Heart right ventricle (tissue), 16 donors: ENCODE data around the gene ZSWIM5. TPM values are rescaled to one million over a fixed set of nuclear protein-coding genes. Genes with fewer than 3 reads are reported as not detected.
"Not testable (repeated sequence)": the region's sequence is repeated elsewhere in the genome, so short reads cannot be mapped to it uniquely, and the experiment has no call there.

Source experiments
- ATAC-seq, 8 donors: fragments of 200-7000 bp; cut with Tn5 transposase; one replicate each; pipeline ENCODE4 v1.9.1; 2020; ENCODE audit warnings: mild to moderate bottlenecking in 8 of 8, moderate library complexity in 8 of 8, moderate number of reproducible peaks in 1 of 8
- DNase-seq, 2 donors: peaks; one replicate each; pipeline ENCODE4 v3.0.0-alpha.2; 2020
- H3K27ac ChIP-seq, 10 donors: fragments of 200-600 bp; sonication (generic) in 2 of 10; one replicate each; pipeline versions ENCODE4 v1.5.0 to v1.8.0; 2020 to 2022; ENCODE audit warnings: mild to moderate bottlenecking in 3 of 10
- H3K27me3 ChIP-seq, 7 donors: fragments of 200-600 bp; one replicate each; pipeline ENCODE4 v1.8.0; 2021 to 2022; ENCODE audit warnings: mild to moderate bottlenecking in 2 of 7
- H3K36me3 ChIP-seq, 9 donors: fragments of 200-600 bp; sonication (generic) in 1 of 9; one replicate each; pipeline versions ENCODE4 v1.5.0 to v1.8.0; 2020 to 2022; ENCODE audit warnings: mild to moderate bottlenecking in 2 of 9
- H3K4me1 ChIP-seq, 9 donors: fragments of 200-600 bp; sonication (generic) in 1 of 9; one replicate each; pipeline versions ENCODE4 v1.5.0 to v1.8.0; 2020 to 2022; ENCODE audit warnings: mild to moderate bottlenecking in 4 of 9
- H3K4me3 ChIP-seq, 10 donors: fragments of 200-600 bp; sonication (generic) in 2 of 10; one replicate each; pipeline versions ENCODE4 v1.5.0 to v1.8.0; 2020 to 2022; ENCODE audit warnings: mild to moderate bottlenecking in 7 of 10, moderate library complexity in 2 of 10
- H3K9me3 ChIP-seq, 11 donors: fragments of 200-600 bp in 10 of 11; sonication (generic) in 2 of 11; one replicate each; pipeline versions ENCODE4 v1.5.0 to v1.8.0; 2013 to 2022; ENCODE audit warnings: mild to moderate bottlenecking in 2 of 11, control low read depth in 1 of 11, moderate library complexity in 1 of 11
- WGBS, 2 donors: extraction: QIAGEN DNeasy Blood & Tissue Kit; methylation state at CpG; one replicate each; pipeline ENCODE4 v1.1.7; 2013; ENCODE audit warnings: inconsistent platforms in 1 of 2; 5-methylcytosine and 5-hydroxymethylcytosine counted together
- intact Hi-C, 10 donors: fragments of 100-400 bp; cut with DNase I; formaldehyde crosslinking; loops; one replicate each; pipeline versions ENCODE4 v1.11.1 to v1.14.2; 2022
- long read RNA-seq, 3 donors: library from polyadenylated mRNA; unstranded; transcript quantifications; one replicate each; pipeline ENCODE4 v2.0.0, GENCODE V29; 2020 to 2021
- polyA plus RNA-seq, 2 donors: library from polyadenylated mRNA; stranded (reverse); fragments of 200-250 nt; gene quantifications; one replicate each; pipeline ENCODE4 v1.2.3, GENCODE V29; 2013
- total RNA-seq, 10 donors: library from RNA; stranded (reverse); fragmentation: NEBNext Ultra II Directional in 3 of 10; extraction: Animal tissue kit (Norgen Biotek cat#: 25700) in 3 of 10; gene quantifications; one replicate each; pipeline versions ENCODE4 v1.2.1 to v1.2.4, GENCODE V29; 2021 to 2023
- TF ChIP-seq, protein P1 (sequence below), 9 donors: fragments of 200-600 bp; sonication (generic) in 2 of 9; IDR thresholded peaks; one replicate each; pipeline versions ENCODE4 v1.5.0 to v1.8.0; 2021 to 2022; ENCODE audit warnings: antibody characterized with exemption in 9 of 9, mild to moderate bottlenecking in 5 of 9, moderate library complexity in 1 of 9
- donor health status: Arrhythmogenic right ventricular cardiomyopathy.
- donor health status: ischemic (EF 13 %, LVEDD 7.1; RV severe dilation, severe dysfunction).
- donor health status: healthy with polysubstance abuse.
- donor health status: DM: no; HTN: yes; CAD: no.
- donor health status: DM: no; HTN: no; CAD: no.
- donor health status: ischemic (EF 25% LVEDD 6.9; RV normal size, moderate dysfunction).
- donor health status: ischemic (EF 25% LVEDD 5.7; RV mildly dilated, moderate dysfunction).
- donor health status: healthy.
- donor health status: DM: yes; HTN: yes; CAD: no.
- donor health status: Ischemic cardiomyopathy.
- donor health status: ischemic (EF 35%, LVEDD 5.7; RV mildly dilated, moderate dysfunction).
- donor health status: nonischemic (EF 11% LVEDD 7.7; RV severe dilation, severe dysfunction).
- donor health status: DM: yes; HTN: yes; CAD: no.
- donor health status: PGD.
- donor health status: ischemic (EF 29% LVEDD 5.4; RV normal size, mild dysfunction).
- donor health status: nonischemic (EF 23%, LVEDD 6.1; RV moderate dilation, normal function).

Gene ZSWIM5
- total RNA-seq (1 to 10 TPM in 4 of 10 donors, under 1 TPM in 6; 0.30 to 1.7 (median 0.81) TPM), polyA plus RNA-seq (under 1 TPM; 0.22 to 0.25 TPM)
- long read RNA-seq, donor 1, partial matches to known transcripts: 0 of 1 reads
- long read RNA-seq, donor 1, other reads (novel, unspliced or antisense): 1 of 1 reads
- long read RNA-seq, donor 2, partial matches to known transcripts: 0 of 1 reads
- long read RNA-seq, donor 2, other reads (novel, unspliced or antisense): 1 of 1 reads
- long read RNA-seq, donor 3: 0 reads

DNA sequence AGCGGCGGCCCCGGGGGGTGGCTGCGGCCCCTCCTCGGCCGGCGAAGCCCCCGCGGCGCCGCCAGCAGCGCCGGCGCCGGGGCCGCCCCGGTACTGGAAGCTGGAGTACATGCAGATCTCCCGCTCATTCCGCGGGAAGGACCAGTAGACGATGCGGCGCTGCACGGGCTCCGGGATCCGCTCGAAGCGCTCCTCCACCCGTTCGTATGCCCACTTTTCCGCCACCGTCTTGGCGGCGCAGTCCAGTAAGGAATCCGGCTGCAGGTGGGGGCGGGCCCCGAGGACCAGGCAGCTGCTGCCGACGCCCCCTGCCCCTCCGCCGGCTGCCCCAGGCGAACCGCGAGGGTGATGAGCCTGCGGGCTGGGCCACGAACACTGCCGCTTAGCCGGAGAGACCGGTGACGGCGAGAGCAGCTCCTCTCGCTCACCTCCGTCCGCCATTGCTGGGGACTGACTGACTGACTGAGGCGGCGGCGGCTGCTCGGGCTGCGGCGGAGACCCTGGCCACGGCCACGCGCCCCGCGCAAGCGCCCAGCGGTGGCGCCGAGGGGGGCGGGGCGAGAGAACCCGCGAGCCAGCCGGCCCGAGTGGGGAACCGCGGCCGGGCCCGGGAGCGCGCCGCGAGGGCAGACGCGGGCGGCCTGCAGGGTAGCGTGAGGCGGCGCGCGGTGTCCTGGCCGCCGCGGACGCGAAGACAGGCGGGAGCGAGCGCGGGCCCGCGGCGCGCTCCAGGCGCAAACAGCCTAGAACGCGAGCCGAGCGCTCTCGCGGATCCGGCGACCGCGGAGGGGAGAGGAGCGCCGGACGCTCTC lies at the start of gene ZSWIM5:
Gene ZSWIM5 (minus strand): TSS at position 696 of the 812 bp plus-strand sequence. CDS start 255 bp downstream, at position 441.
- Histone ChIP-seq H3K4me3 (peak within 1 kb of the TSS; percentile 68 to 95 (median 85)), H3K27ac (peak within 1 kb of the TSS; percentile 57 to 88 (median 81)), H3K9me3 (no peaks in the 10 kb centered on the region), H3K4me1 (peaks cover 0 to 27% (median 9%) of the 10 kb centered on the region in 9 donors), H3K27me3 (peaks cover 0 to 73% (median 0%) of the 10 kb centered on the region in 7 donors), H3K36me3 (no peaks in the 10 kb centered on the region)
- intact Hi-C loops: no loop called here
- peak; percentile 92 to 97 (median 94) for ATAC-seq
- TF ChIP-seq, protein P1, sequence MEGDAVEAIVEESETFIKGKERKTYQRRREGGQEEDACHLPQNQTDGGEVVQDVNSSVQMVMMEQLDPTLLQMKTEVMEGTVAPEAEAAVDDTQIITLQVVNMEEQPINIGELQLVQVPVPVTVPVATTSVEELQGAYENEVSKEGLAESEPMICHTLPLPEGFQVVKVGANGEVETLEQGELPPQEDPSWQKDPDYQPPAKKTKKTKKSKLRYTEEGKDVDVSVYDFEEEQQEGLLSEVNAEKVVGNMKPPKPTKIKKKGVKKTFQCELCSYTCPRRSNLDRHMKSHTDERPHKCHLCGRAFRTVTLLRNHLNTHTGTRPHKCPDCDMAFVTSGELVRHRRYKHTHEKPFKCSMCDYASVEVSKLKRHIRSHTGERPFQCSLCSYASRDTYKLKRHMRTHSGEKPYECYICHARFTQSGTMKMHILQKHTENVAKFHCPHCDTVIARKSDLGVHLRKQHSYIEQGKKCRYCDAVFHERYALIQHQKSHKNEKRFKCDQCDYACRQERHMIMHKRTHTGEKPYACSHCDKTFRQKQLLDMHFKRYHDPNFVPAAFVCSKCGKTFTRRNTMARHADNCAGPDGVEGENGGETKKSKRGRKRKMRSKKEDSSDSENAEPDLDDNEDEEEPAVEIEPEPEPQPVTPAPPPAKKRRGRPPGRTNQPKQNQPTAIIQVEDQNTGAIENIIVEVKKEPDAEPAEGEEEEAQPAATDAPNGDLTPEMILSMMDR (IDR thresholded peaks at IDR 0.05): no peak
- WGBS, 2 donors: 0% methylated on average over 99 to 118 of the region's 118 CpGs
- peak; percentile 50 to 74 for DNase-seq

DNA sequence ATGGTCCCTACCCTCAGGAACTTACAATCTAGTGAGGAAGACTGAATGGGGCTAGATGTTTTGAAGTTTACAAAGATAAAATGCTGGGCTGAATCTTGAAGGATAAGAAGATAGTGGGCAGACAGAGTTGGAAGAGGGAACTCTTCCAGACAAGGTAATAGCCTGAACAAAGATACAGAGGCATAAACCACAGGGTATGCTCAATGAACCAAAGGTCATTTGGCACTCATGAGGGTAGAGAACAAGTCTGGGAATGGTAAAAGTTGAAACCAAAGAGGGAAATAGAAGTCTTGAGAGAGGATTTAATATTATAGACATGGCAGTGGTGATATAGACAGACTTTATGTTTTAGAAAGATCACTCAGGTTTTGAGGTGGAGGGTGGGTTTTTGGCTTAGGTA lies 48.1 kb upstream of the ZSWIM5 start:
- H3K4me3 ChIP-seq: no peak overlapping the region
- TF ChIP-seq, protein P1 (IDR thresholded peaks at IDR 0.05): no peak
- H3K36me3 ChIP-seq: no peaks in the 10 kb centered on the region
- peaks cover 0 to 22% (median 13%) of the 10 kb centered on the region in 11 donors for H3K9me3 ChIP-seq
- H3K27ac ChIP-seq: no peak overlapping the region
- H3K27me3 ChIP-seq: peaks cover 0 to 20% (median 5%) of the 10 kb centered on the region in 7 donors
- H3K4me1 ChIP-seq: no peaks in the 10 kb centered on the region
- DNase-seq: no peak
- intact Hi-C loops: no loop called here
- ATAC-seq: no peak

DNA sequence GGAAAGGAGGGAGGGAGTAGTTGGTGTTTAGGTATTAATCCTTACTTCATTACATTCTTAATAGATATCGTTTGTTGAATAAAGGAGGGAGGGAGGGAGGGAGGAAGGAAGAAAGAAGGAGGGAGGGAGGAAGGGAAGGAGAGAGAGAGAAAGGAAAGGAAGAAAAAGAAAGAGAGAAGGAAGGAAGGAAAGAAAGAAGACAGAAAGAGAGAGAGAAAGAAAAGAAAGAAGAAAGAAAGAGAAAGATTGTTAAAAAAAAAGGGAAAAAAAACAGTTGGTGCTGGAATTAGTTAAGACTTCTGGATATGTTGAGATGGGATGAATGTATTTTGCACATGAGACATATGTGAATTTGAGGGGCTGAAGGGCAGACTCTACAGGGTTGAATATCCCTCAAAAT lies 44.1 kb upstream of the ZSWIM5 start:
- H3K9me3 ChIP-seq: no peaks in the 10 kb centered on the region
- WGBS, 2 donors: 0% methylated on average over 1 of the region's 1 CpG
- H3K36me3 ChIP-seq: no peaks in the 10 kb centered on the region
- DNase-seq: no peak
- intact Hi-C loops: no loop called here
- H3K4me3 ChIP-seq: no peak overlapping the region
- ATAC-seq: no peak
- no peak overlapping the region for H3K27ac ChIP-seq
- H3K27me3 ChIP-seq: peaks cover 0 to 20% (median 5%) of the 10 kb centered on the region in 7 donors
- no peaks in the 10 kb centered on the region for H3K4me1 ChIP-seq
- TF ChIP-seq, protein P1 (IDR thresholded peaks at IDR 0.05): no peak

DNA sequence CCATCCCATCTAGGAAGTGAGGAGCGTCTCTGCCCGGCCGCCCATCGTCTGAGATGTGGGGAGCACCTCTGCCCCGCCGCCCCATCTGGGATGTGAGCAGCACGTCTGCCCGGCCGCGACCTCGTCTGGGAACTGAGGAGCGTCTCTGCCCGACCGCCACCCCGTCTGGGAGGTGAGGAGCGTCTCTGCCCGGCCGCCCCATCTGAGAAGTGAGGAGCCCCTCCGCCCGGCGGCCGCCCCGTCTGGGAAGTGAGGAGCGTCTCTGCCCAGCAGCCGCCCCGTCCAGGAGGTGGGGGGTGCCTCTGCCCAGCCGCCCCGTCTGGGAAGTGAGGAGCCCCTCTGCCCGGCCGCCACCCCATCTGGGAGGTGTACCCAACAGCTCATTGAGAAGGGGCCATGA lies 41.6 kb upstream of the ZSWIM5 start:
- DNase-seq, H3K9me3 ChIP-seq, intact Hi-C loops, H3K36me3 ChIP-seq, H3K4me1 ChIP-seq, H3K4me3 ChIP-seq, ATAC-seq, H3K27ac ChIP-seq: not testable (repeated sequence)
- peaks cover 0 to 13% (median 5%) of the 10 kb centered on the region in 7 donors for H3K27me3 ChIP-seq
- 96 to 97% methylated on average over 27 to 30 of the region's 30 CpGs for WGBS, 2 donors
